HL-60 (cell line): ENCODE results near the gene TTC1.

Experiments
- CTCF ChIP-seq: IDR thresholded peaks from one replicate; pipeline ENCODE4 v1.5.1; 2011; ENCODE audit warnings: low read length, control low read depth, inconsistent platforms; ENCODE audit not compliant: insufficient read depth
- GABPA ChIP-seq: IDR thresholded peaks from 2 replicates; pipeline ENCODE4 v1.6.1; 2012; ENCODE audit warnings: low read depth
- POLR2AphosphoS5 ChIP-seq: IDR thresholded peaks from 2 replicates; pipeline ENCODE4 v1.6.1; 2012; ENCODE audit warnings: low read depth
- REST ChIP-seq: IDR thresholded peaks from 2 replicates; pipeline ENCODE4 v1.6.1; 2012; ENCODE audit warnings: low read depth; ENCODE audit not compliant: insufficient replicate concordance
- SPI1 ChIP-seq: IDR thresholded peaks from 2 replicates; pipeline ENCODE4 v1.6.1; 2012; ENCODE audit warnings: low read depth, mild to moderate bottlenecking, borderline replicate concordance

- TF ChIP-seq POLR2AphosphoS5 (no peak), CTCF (no peak), REST (no peak), GABPA (no peak), SPI1 (no peak)
Observed at GRCh38 chr5:160036243-160036642, 27.3 kb downstream of the TTC1 start.
